DMS153 treated with DMSO at 0.1 percent for 48 hours (cell line): ENCODE data around the gene ERBB2.
"Not testable (repeated sequence)": the region's sequence is repeated elsewhere in the genome, so short reads cannot be mapped to it uniquely, and the experiment has no call there.

ENCODE experiments used
- DNase-seq: peaks from one replicate; lab custom pipeline; 2025; ENCODE audit not compliant: unreplicated experiment; lab: John Stamatoyannopoulos, UW

Gene ERBB2

GRCh38 chr17:39742856-39743436 lies 43.1 kb downstream of the ERBB2 start:
- no peak for DNase-seq

GRCh38 chr17:39744075-39744835 lies 44.4 kb downstream of the ERBB2 start:
- DNase-seq, result no peak

- no peak for DNase-seq
Measured at GRCh38 chr17:39744836-39745215, 45.0 kb downstream of the ERBB2 start.

- no peak for DNase-seq
Measured at GRCh38 chr17:39745335-39746144, 45.7 kb downstream of the ERBB2 start.

GRCh38 chr17:39746145-39746461 lies 46.2 kb downstream of the ERBB2 start:
- DNase-seq, result no peak

- DNase-seq, result no peak
Measured at GRCh38 chr17:39747745-39748144, 47.9 kb downstream of the ERBB2 start.

GRCh38 chr17:39748444-39749034 lies 48.7 kb downstream of the ERBB2 start:
- not testable (repeated sequence) for DNase-seq

- DNase-seq, result no peak
Measured at GRCh38 chr17:39750131-39751015, 50.5 kb downstream of the ERBB2 start.

GRCh38 chr17:39751016-39751543 lies 51.2 kb downstream of the ERBB2 start:
- DNase-seq, result no peak

GRCh38 chr17:39751637-39752036 lies 51.8 kb downstream of the ERBB2 start:
- no peak for DNase-seq

- DNase-seq, result no peak
Measured at GRCh38 chr17:39752241-39752881, 52.5 kb downstream of the ERBB2 start.

GRCh38 chr17:39753514-39754160 lies 53.8 kb downstream of the ERBB2 start:
- peak; percentile 65 for DNase-seq

GRCh38 chr17:39754161-39754957 lies 54.5 kb downstream of the ERBB2 start:
- DNase-seq, result peak; percentile 87

- DNase-seq, result no peak
Measured at GRCh38 chr17:39754958-39755553, 55.2 kb downstream of the ERBB2 start.

- no peak for DNase-seq
Measured at GRCh38 chr17:39755554-39756379, 55.9 kb downstream of the ERBB2 start.

- DNase-seq, result no peak
Measured at GRCh38 chr17:39756380-39757079, 56.7 kb downstream of the ERBB2 start.

- no peak for DNase-seq
Measured at GRCh38 chr17:39757176-39757662, 57.4 kb downstream of the ERBB2 start.
